Frontal cortex (tissue), 4 donors: ENCODE results near the gene TTYH1. TPM values are rescaled to one million over a fixed set of nuclear protein-coding genes. Genes with fewer than 3 reads are reported as not detected.

Experiments used
- DNase-seq, 2 donors: peaks; one replicate each; pipeline ENCODE4 v3.0.0; 2012; ENCODE audit warnings: low spot score in 2 of 2
- FAIRE-seq: peaks from 2 replicates; lab custom pipeline; 2012; peaks lifted over from hg19 to GRCh38; lab: Jason Lieb, UNC
- small RNA-seq: library from RNA; depleted of rRNA; stranded (forward); fragments of <200 nt; gene quantifications from one replicate; pipeline ENCODE3, GENCODE V24; 2014
- total RNA-seq: library from RNA; depleted of rRNA; stranded (reverse); fragments of >200 nt; gene quantifications from one replicate; pipeline ENCODE4 v1.2.3, GENCODE V29; 2014
- donor health status: control.
- donor health status: control.
- donor health status: control.

TTYH1 gene
- total RNA-seq, 1 donor from 2014 or later, result 65.2 TPM

GRCh38 chr19:54469496-54469934 is 54.3 kb downstream of the TTYH1 start:
- DNase-seq, result peak in 1 of 2 donors; percentile 27
- no peak for FAIRE-seq

GRCh38 chr19:54470276-54470887 is 55.1 kb downstream of the TTYH1 start:
- FAIRE-seq, result no peak
- DNase-seq, result no peak

GRCh38 chr19:54470991-54471782 is 55.9 kb downstream of the TTYH1 start:
- no peak for FAIRE-seq
- DNase-seq, result peak; percentile 62 to 65

- DNase-seq (peak; percentile 46 to 69), FAIRE-seq (no peak)
Measured at GRCh38 chr19:54473071-54473891, 58.0 kb downstream of the TTYH1 start, which contains the start of gene CDC42EP5. Gene CDC42EP5, minus strand, starts transcription at chr19:54473296. Its CDS starts 7,749 bp downstream, at chr19:54465547.

GRCh38 chr19:54473892-54474372 is 58.7 kb downstream of the TTYH1 start:
- FAIRE-seq (no peak), DNase-seq (peak in 1 of 2 donors; percentile 6)

GRCh38 chr19:54475706-54476105 is 60.4 kb downstream of the TTYH1 start:
- no peak for FAIRE-seq
- no peak for DNase-seq

- FAIRE-seq (no peak), DNase-seq (no peak)
Measured at GRCh38 chr19:54477650-54478049, 62.4 kb downstream of the TTYH1 start.

GRCh38 chr19:54478677-54479266 is 63.5 kb downstream of the TTYH1 start:
- no peak for FAIRE-seq
- DNase-seq, result no peak

GRCh38 chr19:54480051-54480450 is 64.8 kb downstream of the TTYH1 start:
- DNase-seq, result no peak
- FAIRE-seq, result no peak

GRCh38 chr19:54481326-54481930 is 66.2 kb downstream of the TTYH1 start:
- FAIRE-seq (no peak), DNase-seq (peak in 1 of 2 donors; percentile 53)

- FAIRE-seq (no peak), DNase-seq (no peak)
Measured at GRCh38 chr19:54482889-54483288, 67.6 kb downstream of the TTYH1 start.

GRCh38 chr19:54484451-54484850 is 69.2 kb downstream of the TTYH1 start:
- FAIRE-seq, result no peak
- DNase-seq, result no peak

GRCh38 chr19:54485851-54486250 is 70.6 kb downstream of the TTYH1 start:
- no peak for DNase-seq
- FAIRE-seq, result no peak

Small RNA genes within 50 kb of the gene (small RNA-seq; reads per million reads assigned to genes)
- not detected for gene AC245884.3

Other genes starting within 250 kb of the TTYH1 start
- not detected for gene TMC4, start 242.3 kb upstream of the TTYH1 start, total RNA-seq
- gene MBOAT7, start 225.9 kb upstream of the TTYH1 start, total RNA-seq, result 18.3 TPM
- gene TSEN34, start 224.2 kb upstream of the TTYH1 start, total RNA-seq, result 33.4 TPM
- gene RPS9, start 214.6 kb upstream of the TTYH1 start, total RNA-seq, result 2,066 TPM
- not detected for gene LILRB3, start 192.5 kb upstream of the TTYH1 start, total RNA-seq
- under 0.01 TPM for gene LILRA6, start 172.7 kb upstream of the TTYH1 start, total RNA-seq
- under 0.01 TPM for gene LILRB5, start 158.2 kb upstream of the TTYH1 start, total RNA-seq
- gene LILRB2, start 134.4 kb upstream of the TTYH1 start, total RNA-seq, result not detected
- 0.82 TPM for gene LILRA5, start 102.3 kb upstream of the TTYH1 start, total RNA-seq
- gene LILRA4, start 76.3 kb upstream of the TTYH1 start, total RNA-seq, result under 0.01 TPM
- gene LAIR1, start 50.5 kb upstream of the TTYH1 start, total RNA-seq, result 1.6 TPM
- 17.1 TPM for gene LENG8, start 33.7 kb downstream of the TTYH1 start, total RNA-seq
- 4.5 TPM for gene LENG9, start 48.3 kb downstream of the TTYH1 start, total RNA-seq
- 4.1 TPM for gene CDC42EP5, start 57.8 kb downstream of the TTYH1 start, total RNA-seq
- gene LAIR2, start 87.4 kb downstream of the TTYH1 start, total RNA-seq, result 0.82 TPM
- gene LILRA2, start 158.3 kb downstream of the TTYH1 start, total RNA-seq, result under 0.01 TPM
- not detected for gene LILRA1, start 178.2 kb downstream of the TTYH1 start, total RNA-seq
- not detected for gene LILRB1, start 215.0 kb downstream of the TTYH1 start, total RNA-seq
- 0.82 TPM for gene LILRB4, start 247.5 kb downstream of the TTYH1 start, total RNA-seq